Measurements from ENCODE around the gene CPSF3. TPM values are rescaled to one million over a fixed set of nuclear protein-coding genes. Genes with fewer than 3 reads are reported as not detected.

Gene CPSF3
- total RNA-seq = 34.6 TPM

DNA sequence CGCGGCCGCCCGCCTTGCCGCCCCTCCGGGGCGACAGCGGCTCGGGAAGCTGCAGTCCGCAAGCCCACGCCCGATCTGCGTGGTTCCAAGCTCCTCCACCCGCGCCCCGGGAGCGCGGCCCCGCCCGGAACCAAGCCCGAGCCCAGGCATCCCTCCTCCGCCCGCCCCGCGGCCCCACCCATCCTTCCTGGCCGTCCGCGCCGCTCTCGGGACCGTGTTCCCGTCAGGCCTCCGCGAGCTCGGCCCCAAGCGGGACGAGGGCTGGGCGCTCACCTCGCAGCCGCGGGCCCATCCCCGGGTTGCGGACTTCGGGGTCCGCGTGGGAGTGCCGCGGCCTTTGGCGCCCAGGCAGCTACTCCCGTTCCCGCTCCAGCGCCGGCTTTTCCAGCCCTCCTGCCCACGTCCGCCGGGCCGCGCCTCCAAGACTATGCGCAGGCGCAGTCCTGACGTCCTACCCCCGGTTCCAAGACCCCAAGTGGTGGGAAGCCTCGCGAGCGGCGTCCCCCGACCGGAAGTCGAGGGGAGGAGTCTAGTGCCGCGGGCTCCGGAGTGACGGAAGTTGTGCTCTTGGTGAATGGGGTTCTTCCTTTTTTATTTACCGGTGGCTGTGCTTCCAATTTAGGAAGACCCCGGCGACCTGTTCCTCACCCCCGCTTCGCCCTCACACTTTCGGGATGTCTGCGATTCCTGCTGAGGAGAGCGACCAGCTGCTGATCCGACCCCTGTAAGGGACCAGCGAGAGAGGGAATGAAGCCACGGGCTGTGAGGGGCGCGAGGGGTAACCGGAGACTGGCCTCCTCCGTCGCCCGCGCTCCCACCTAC, at the start of gene CPSF3, which contains the start of gene ITGB1BP1:
CPSF3 (plus strand) TSS at position 555 of the 822 bp plus-strand sequence; CDS start at position 675, 120 bp downstream.
ITGB1BP1 (minus strand) TSS at position 429 of the 822 bp plus-strand sequence. CDS start 4,831 bp downstream, outside the sequence.
- peak; percentile 95 for DNase-seq

DNA sequence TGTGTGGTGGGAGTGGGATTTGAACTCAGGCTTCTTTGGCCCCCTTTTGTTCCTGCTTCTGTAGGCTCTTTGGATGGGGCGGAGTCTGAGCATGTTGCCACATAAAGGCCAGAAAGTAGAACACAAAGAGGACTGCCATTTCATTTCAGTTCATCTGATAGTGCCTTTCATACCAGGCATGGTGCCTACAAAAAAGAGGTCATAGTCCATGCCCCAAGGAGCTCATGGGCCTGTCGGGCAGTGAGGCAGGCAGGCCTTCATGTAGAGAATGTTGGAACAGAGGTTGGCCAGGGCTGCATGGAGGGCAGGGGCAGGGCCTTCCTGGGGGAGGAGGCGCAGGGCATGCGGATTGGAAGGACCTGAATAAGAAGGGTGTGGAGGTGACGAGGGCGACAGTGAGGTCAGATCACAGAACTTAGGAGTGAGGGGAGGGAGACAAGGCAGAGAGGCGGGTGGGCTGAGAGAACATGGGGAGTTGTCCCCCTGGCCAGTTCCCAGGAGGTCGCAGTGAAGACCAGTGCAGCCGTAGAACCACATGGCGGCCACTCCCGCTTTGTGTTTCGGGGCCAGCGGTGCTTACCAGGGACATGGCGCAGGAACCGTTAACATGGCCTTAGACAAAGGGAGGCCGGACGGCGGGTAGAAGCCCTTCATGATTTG, 49.3 kb upstream of the CPSF3 start:
- DNase-seq = no peak

DNA sequence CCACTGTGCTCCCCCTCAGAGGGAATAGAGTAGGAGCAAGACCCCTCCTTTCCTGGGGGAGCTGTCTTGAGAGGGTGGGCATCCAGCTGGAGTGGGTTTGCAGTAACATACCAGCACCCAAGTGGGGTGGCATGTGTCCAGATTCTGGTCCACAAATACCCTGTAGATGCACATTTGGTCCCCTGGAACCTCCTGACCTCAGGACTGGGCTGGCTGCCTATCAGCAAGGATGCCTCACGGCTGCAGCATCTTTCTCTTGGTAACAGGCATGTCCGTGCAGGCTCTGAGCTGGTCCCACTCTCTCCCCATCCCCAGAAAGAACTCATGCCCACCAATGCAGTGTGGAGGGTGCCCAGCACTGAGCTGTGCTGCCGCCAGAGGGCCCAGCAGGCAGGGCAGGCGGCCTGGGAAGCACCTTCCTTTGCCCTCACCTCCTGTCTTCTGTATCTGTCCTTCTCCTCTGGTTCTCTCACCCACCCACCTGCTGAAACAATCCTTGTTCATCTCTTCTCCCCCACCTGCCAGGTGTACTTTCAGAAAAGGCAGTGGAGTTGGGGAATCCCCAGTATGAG, 47.5 kb upstream of the CPSF3 start:
- no peak for DNase-seq

DNA sequence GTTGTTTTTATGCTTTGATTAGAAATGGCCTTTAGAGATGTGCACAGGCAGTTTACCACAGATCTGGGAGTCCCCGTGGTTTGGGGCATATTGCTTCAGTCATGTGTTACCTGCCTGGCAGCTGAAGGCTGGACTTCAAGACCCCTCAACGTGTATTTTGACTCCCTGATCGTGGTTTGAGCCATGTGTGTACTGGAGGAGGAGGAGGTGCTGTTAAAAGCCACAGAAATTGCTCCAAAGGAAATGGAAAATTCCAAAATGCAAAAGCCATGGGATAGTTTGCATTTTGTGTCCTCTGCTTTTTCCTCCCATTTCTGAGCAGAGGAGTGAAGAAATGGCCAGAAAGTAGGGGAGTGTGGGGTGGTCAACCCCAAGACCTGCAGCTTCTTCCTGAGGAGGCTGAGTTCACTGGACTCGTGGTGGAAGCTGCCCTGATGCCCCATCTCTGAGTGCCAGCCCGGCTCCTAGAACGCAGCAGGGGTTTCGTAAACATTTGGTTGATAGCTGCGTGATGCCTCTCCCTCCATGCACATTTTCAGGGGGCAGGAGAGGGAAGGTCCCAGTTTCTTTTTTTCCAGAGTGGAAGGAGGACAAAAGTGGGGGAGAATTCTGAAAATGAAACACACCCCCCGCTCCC, 45.9 kb upstream of the CPSF3 start:
- no peak for DNase-seq

DNA sequence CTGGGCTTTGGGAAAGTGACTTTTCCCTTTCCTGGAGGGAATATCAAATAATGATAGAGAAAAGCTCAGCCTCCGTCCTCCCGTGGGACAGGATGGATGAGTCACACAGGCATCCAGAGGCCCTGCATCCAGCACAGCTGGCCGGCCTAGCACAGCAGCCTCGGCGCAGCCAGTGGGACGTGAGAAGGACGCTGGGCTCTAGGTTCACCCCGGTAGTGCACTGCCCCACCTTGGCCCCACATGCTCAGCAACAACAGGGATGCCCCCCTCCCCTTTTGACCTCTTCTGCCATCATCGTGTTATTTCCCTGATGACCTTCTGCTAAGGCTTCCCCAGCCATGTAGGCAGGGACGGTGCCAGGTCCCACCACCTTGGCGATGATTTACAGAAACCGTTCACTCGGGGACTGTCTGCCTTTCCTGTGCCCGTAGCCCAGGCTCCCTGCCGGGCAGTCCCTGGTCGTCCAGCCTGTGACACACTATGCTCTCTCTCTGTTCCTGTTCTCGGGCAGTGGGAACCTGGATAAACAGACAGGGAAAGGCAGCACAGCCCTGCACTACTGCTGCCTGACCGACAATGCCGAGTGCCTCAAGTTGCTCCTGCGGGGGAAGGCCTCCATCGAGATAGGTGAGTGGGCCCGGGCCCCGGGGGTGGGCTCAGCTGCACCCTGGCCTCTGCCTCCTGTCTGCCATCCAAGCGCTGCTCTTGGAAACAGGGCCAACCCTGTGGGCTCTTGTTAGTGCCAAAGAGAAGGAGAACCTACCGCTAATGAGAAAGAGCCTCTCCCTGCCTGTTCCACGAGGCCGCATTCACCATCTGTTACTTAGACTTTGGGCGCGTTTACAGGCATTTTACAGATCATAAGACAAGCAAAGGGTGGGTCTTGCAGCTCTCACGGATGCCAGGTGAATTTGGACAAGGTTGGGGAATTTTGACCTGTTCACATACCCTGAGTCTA, 44.7 kb upstream of the CPSF3 start:
- no peak for DNase-seq

DNA sequence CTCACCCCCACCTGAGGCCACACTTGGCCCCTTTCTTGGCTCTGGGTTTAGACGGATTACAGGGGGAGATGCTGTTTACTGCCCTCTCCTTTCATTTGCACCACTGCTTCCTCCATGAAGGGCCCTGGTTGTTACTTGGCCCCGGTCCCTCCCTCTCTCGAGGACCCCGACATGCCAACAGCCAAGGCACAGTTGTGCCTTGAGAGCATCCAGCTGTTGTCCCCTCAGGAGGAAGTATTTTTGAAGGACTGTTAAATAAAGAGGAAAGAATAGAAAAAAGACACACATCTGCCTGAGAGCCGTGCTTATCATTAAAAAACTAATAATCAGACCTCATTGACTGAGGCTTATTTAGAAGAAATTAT, 44.1 kb upstream of the CPSF3 start:
- DNase-seq = no peak

DNA sequence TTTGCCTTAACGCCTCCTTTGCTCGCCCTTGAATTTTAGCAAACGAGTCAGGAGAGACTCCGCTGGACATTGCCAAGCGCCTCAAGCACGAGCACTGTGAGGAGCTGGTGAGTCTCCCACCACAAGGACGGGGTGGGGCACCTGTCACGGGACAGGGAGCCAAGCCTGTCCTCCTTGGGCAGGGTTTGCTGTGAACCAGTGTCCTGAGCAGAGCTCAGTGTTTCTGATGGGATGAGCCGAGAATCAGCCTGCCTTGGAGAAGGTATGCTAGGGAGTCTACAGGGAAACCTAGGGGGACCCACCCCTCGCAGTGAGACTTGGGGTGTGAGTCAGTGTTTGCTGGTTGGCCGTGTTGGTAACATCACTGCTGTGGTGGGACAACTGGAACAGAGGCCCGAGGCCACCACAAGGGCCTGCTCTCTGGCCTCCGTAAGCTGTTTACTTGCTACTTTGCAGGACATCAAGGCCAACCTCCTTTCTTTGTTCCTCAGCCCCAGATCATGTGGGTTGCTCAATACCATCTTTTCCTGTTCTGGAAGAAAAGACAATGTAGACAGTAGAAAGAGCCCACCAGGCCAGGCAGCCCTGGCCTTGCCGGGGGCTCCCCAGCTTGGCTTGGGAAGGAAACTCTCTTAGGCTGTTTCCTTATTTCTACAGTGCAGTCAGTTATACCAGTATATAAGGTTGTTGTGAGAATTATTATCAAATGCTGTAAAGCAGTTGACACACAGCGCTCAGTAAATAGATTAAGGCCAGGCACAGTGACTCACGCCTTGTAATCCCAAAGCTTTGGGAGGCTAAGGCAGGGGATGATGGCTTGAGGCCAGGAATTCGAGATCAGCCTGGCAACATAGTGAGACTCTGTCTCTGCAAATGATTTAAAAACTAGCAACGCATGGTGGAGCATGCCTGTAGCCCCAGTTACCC, 42.5 kb upstream of the CPSF3 start:
- DNase-seq = no peak

DNA sequence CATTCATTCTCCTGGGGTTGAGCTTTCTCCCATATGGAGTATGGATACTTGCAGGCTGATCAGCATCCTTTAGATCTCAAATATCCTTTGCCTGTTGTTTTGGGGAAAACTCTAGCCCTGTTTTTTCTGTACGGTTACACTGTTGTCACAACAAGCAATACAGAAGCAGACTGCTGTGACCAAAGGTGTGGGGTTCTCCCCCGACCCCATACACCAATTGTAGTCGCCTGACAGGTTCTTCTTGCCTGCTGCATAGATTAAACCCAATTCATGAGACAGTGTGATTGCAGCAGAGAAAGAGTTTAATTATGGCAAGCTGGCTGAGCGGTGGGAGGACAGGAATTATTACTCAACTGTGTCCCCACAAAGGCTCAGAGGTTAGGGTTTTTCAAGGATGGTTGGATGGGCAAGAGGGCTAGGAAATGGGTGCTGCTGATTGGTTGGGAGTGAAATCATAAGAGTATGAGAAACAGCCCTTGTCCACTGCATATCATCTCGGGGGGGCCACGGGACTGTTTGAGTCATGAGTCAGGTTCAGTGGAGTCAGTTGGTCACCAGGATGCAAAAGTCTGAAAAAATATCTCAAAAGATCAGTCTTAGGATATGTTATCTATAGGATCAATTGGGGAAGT, 40.7 kb upstream of the CPSF3 start:
- no peak for DNase-seq

DNA sequence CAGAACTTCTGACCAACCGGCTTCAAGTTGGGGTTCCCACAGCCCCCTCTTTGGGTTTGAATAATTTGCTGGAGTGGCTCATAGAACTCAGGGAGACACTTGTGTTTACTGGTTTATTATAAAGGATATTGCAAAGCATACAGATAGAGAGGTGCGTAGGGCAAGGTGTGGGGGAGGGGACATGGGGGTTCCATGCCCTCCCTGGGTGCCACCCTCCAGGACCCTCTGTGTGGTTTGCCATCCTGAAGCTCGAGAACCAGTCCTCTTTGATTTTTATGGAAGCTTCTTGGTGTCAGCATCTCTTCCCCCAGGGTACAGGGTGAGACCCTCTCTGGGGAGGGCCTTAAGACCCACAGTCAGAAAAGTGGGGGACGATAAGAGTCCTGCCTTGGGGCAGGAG, 38.9 kb upstream of the CPSF3 start:
- no peak for DNase-seq

DNA sequence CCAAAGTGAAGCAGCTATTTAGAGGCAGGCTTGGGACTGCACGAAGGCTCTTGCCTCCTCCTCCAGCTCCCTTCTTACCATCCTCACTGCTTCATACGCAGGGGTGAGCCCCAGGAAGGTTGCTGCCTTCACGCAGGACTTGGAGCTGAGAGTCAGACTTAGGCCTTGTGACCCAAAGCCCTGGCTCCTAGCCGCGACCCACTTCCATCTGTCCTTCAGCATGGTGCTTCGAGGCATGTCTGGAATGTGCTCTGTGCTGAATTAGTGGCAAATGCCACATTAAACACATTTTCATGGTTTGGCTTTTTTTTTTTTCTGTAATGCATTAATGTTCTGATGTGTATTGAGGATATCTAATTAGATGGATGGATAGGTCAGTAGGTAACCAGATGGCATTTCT, 37.6 kb upstream of the CPSF3 start:
- no peak for DNase-seq

DNA sequence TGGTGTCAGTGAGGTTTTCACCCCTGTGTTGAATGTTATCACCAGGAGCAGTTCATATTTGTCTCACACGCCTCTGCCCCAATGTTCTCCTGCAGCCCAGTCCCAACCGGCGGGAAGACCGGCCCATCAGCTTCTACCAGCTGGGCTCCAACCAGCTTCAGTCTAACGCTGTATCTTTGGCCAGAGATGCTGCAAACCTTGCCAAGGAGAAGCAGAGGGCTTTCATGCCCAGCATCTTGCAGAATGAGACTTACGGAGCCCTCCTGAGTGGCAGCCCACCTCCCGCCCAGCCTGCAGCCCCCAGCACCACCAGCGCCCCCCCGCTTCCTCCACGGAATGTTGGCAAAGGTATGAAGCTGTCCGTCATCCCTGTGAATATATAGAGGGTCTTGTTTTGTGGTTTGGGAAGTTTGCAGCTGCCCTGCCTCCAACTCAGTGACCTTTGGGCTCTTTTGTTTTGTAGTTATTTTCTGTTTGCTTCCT, 35.2 kb upstream of the CPSF3 start:
- no peak for DNase-seq

DNA sequence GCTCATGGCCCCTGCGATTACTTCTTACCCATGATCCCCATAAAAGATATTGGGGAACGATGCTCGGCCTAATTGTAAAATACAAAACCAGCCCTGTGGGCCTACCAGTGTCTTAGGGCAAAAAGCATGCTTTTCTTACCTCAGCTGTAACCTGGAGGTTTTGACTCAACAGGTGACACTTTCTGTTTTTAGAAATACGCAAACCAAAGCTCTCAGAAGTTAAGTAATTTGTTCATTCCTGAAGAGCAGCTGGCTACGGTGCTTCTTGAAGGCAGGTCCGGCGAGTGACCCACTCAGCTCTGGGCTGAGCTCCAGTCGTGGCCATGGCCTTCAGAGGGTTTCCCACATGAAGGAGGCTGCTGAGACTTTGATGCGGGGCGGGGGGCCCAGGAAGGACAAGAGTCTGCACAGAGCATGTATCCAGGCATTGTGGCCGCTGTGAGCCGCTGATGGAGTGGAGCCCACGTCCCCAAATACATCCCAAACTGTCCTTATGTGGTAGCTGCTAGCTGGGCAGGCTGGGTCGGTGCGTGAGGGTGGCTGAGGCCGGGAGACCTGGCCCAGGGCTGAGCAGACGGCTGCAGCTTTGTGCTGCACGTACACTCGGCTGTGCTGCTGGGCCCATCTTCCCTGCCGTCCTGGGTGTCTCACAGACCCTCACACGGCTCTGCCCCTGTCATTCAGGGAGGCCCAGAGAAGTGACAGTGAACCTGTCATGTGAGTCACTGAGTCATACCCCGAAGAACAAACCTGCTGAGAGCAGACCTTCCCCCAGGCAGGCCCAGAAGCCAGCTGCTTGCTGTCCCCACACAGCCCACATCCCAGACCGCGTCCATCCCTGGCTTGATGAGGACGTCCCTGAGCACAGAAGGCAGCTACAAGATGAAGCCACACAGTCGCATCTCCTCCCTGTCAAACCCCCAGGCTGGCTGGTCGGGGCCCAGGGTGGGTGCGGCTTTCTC, 34.2 kb upstream of the CPSF3 start:
- no peak for DNase-seq

DNA sequence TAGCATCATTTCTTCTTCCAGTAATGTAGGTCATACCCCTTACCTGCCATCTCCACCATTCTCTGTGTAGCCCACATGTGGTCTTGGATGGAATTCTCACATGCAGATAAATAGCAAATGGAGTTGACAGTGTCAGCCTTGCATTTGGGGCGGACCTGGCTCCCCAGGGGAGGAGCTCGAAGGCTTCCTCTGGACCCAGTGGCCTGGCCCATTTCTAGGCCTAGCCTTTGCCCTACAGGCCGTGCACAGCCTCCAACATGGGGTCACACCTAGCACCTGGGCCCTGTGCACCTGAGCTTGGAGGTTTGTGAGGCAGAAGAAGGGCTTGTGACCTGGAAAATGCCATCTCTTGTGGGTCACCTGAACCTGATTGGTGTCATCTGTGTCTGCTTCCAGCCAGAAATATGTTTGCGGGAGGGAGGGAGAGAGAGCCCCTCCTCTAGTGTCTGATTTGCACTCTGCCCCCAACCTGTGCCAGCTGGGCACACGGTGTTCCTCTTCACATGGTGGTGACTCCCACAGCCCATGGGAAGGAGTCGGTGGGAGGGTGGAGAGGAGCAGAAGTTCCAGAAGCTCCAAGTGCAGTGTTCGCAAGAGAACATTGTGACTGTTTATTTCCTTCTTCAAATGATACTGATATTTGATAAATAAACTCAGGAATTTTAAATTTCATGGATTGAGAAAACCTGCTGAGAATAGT, 33.2 kb upstream of the CPSF3 start:
- no peak for DNase-seq

DNA sequence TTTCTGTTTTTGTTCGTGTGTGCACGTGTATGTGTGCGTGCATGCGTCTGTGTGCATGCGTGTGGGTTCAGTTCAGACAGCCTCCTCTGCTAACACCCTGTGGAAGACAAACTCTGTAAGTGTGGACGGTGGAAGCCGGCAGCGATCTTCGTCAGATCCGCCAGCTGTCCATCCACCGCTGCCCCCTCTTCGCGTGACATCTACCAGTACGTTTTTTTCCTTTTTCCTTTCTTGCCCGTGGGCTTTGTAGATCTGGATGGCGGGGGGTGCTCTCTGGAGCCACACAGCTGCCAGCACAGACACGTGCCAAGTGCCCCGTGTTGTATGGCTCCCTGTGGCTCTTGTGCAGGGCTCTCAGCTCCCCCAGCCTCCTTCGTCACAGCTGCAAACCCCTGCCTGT, 32.5 kb upstream of the CPSF3 start:
- no peak for DNase-seq

DNA sequence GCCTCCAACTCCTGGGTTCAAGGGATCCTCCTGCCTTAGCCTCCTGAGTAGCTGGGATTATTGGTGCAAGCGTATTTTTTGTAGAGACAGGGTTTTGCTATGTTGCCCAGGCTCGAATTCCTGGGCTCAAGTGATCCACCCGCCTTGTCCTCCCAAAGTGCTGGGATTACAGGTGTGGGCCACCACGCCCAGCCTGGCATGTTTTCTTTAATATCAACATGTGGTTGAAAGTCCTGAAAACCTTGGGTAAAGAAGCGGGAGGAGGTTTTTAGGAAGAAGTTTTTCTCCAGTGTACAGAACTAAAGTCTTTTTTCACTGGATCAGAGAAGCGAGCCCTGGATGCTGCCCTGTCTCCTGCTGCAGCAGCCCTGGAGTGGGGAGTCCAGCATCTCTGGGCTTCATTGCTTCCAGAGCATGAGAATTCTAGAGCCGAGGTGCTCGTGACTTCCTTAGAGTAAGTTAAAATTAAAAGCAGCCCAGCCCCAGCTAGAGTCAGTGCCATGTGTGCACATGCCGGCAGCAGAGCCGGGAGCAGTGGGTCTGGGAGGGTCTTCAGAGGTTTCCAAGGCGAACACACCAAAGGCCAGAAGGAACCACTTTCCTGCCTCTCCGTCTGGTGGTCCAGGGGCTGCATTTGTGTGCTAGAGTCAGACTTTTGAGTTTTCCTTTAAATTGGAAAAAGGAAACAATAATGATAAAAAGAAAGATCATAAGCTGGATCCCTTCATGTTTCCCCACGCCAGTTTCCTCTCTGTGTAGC, 31.3 kb upstream of the CPSF3 start:
- no peak for DNase-seq

DNA sequence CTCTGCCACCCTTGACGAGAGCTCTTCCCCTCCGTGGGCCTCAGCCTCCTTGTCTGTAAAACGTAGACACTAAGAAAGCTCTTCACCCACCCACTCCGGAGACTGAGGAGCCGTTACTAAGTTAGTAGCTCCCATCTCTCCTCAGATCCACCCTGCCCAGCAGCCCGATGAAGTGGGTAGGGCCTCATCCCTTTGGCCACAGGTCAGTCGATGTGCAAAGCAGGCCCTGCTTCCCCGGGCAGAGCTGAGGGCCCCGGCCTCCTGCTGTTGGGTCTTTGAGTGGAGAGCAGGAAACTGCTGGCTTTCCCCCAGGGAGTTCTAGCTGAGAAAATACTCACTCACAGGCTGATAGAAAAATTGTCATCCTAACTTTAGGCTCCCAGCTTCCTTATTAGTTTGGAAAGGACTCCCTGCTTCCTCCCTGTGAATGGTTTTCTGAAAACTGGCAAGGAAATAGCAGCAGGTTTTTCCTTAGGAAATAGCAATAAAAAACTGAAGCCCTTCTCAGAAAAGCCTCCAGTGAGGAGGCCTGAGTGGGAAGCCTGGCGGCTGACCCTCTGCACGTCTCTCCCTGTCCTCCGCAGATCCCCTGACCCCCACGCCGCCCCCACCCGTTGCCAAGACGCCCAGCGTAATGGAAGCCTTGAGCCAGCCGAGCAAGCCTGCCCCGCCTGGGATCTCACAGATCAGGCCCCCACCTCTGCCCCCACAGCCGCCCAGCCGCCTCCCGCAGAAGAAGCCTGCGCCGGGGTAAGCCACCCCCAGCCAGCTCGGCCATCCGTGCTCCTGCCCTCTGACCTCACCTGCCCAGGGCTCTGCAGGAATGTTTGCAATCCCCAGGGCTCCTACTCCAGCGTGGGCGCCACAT, 30.3 kb upstream of the CPSF3 start:
- no peak for DNase-seq

Data from occipital lobe (tissue), 2 donors.